ENCODE results near the gene CPNE9.

DNA sequence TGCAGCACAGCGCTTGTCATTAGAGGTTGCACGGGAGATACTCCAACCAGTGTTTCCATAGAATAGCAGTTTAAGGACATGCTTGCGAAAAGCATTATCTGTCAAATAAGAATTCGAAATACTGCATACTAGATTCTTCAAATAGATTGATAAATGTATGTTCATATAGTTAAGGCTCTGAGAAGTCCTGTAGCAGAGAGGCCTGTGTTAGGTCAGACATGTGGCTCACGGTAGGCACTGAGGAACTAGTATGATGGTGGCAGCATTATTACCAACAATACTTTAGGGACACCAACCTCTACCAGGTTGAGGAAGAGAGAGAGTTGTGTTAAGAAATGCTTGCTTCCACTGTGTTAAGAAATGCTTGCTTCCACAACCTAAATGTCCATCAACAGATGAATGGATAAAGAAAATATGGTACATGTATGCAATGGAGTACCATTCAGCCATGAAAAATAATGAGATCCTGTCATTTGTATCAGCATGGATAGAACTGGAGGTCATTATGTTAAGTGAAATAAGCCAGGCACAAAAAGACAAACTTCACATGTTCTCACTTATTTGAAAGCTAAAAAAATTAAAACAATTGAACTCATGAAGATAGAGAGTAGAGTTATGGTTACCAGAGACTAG, 39.4 kb upstream of the CPNE9 start:
- TF ChIP-seq, protein P1, sequence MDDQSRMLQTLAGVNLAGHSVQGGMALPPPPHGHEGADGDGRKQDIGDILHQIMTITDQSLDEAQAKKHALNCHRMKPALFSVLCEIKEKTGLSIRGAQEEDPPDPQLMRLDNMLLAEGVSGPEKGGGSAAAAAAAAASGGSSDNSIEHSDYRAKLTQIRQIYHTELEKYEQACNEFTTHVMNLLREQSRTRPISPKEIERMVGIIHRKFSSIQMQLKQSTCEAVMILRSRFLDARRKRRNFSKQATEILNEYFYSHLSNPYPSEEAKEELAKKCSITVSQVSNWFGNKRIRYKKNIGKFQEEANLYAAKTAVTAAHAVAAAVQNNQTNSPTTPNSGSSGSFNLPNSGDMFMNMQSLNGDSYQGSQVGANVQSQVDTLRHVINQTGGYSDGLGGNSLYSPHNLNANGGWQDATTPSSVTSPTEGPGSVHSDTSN (CRISPR knock-in tag; IDR thresholded peaks at IDR 0.05; ENCODE audit: borderline replicate concordance) = no peak
- TF ChIP-seq RXRA (CRISPR knock-in tag; IDR thresholded peaks at IDR 0.05) (no peak), TAF1 (CRISPR knock-in tag; IDR thresholded peaks at IDR 0.05) (no peak), MAZ (IDR thresholded peaks at IDR 0.05; ENCODE audit: borderline replicate concordance, low read depth, low read length) (no peak), MAZ (CRISPR knock-in tag; IDR thresholded peaks at IDR 0.05; ENCODE audit: low read depth) (no peak), TRIM24 (CRISPR knock-in tag; IDR thresholded peaks at IDR 0.05) (no peak), SMYD3 (CRISPR knock-in tag; IDR thresholded peaks at IDR 0.05) (no peak), POLR2AphosphoS5 (IDR thresholded peaks at IDR 0.05; ENCODE audit: low read depth, low read length) (no peak), NR2F1 (CRISPR knock-in tag; IDR thresholded peaks at IDR 0.05) (no peak)
- TF ChIP-seq, protein P2, sequence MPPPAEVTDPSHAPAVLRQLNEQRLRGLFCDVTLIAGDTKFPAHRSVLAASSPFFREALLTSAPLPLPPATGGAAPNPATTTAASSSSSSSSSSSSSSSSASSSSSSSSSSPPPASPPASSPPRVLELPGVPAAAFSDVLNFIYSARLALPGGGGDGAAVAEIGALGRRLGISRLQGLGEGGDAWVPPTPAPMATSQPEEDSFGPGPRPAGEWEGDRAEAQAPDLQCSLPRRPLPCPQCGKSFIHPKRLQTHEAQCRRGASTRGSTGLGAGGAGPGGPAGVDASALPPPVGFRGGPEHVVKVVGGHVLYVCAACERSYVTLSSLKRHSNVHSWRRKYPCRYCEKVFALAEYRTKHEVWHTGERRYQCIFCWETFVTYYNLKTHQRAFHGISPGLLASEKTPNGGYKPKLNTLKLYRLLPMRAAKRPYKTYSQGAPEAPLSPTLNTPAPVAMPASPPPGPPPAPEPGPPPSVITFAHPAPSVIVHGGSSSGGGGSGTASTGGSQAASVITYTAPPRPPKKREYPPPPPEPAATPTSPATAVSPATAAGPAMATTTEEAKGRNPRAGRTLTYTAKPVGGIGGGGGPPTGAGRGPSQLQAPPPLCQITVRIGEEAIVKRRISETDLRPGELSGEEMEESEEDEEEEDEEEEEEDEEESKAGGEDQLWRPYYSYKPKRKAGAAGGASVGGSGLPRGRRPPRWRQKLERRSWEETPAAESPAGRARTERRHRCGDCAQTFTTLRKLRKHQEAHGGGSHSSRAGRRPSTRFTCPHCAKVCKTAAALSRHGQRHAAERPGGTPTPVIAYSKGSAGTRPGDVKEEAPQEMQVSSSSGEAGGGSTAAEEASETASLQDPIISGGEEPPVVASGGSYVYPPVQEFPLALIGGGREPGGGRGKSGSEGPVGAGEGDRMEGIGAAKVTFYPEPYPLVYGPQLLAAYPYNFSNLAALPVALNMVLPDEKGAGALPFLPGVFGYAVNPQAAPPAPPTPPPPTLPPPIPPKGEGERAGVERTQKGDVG (CRISPR knock-in tag; IDR thresholded peaks at IDR 0.05; ENCODE audit: borderline replicate concordance) = no peak

All from HepG2 (cell line).